ENCODE data around the gene SLC13A4.

- TF ChIP-seq, protein P1, sequence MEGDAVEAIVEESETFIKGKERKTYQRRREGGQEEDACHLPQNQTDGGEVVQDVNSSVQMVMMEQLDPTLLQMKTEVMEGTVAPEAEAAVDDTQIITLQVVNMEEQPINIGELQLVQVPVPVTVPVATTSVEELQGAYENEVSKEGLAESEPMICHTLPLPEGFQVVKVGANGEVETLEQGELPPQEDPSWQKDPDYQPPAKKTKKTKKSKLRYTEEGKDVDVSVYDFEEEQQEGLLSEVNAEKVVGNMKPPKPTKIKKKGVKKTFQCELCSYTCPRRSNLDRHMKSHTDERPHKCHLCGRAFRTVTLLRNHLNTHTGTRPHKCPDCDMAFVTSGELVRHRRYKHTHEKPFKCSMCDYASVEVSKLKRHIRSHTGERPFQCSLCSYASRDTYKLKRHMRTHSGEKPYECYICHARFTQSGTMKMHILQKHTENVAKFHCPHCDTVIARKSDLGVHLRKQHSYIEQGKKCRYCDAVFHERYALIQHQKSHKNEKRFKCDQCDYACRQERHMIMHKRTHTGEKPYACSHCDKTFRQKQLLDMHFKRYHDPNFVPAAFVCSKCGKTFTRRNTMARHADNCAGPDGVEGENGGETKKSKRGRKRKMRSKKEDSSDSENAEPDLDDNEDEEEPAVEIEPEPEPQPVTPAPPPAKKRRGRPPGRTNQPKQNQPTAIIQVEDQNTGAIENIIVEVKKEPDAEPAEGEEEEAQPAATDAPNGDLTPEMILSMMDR (IDR thresholded peaks at IDR 0.05), result no peak
- no peak for TF ChIP-seq POLR2A (IDR thresholded peaks at IDR 0.05)
These were observed 35.9 kb downstream of the SLC13A4 start for GRCh38 chr7:135692055-135692454.
